ENCODE results near the gene RASA1.

- TF ChIP-seq CTCF (IDR thresholded peaks at IDR 0.05): no peak
- no peak for TF ChIP-seq POLR2A (IDR thresholded peaks at IDR 0.05)
These were observed 26.1 kb upstream of the RASA1 start for GRCh38 chr5:87241555-87241954.
